ENCODE results near the gene ARID5A.

Gene ARID5A

GRCh38 chr2:96558485-96558884 lies 21.9 kb downstream of the ARID5A start:
- DNase-seq, result no peak

DNA sequence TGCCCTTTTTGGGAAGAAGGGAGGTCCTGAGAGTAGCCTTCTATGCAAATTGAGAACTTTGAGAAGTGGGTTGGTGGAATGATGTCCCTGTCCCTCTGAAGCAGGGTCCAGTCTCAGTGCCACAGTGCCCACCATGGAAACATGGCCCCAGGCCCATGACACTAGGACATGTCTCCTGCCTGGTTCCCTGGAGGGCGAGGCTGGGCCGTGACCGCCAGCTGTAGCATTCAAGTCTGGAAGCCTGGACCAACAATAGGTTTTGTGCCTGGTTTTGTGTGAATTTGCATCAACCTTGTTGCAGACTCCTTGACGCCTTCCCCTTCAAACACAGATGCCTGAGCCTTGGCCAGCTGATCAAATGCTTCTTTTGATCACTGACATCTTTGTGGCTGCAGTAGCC lies 27.5 kb downstream of the ARID5A start:
- DNase-seq, result no peak

GRCh38 chr2:96564563-96564962 lies 28.0 kb downstream of the ARID5A start:
- DNase-seq, result no peak

DNA sequence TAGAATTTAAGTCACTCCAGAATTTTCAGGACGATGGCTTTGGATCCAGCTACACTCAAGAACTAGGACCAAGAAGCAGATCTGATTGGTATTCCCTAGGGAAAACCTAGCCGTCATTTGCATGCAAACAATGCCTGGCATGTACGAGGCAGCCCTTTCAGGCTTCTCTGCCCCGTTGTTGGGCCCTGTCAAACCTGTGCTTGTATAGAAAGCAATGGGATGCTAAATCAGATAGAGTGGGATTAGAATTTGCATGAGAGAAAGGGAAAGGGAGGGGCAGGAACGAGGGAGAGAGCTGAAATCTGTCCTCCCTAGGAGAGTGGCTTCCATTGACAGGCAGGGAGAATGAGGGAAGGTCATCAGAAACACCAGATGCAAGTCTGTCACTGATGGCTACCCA lies 28.6 kb downstream of the ARID5A start:
- DNase-seq, result no peak

- DNase-seq, result no peak
Observed at GRCh38 chr2:96568094-96568493, 31.5 kb downstream of the ARID5A start.

DNA sequence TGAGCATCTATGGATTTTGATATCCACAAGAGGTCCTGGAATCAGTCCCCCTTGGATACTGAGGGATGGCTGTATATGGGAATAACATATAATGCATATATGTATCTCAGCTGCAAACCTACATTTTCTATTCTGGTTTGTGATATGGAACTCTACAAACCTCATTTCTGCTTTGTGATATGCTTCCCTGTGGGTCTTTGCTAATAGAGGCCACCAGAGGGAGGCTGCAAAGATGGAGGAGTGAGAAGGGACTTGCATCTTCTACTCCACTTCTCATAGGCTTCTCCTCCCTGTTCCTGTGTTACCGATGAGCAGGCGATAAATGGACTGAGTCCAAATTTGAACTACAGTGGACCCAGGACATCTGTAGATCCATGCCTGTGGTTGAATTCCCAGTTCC lies 37.8 kb downstream of the ARID5A start:
- no peak for DNase-seq

- DNase-seq, result no peak
Observed at GRCh38 chr2:96575785-96576456, 39.4 kb downstream of the ARID5A start.

GRCh38 chr2:96577501-96577900 lies 40.9 kb downstream of the ARID5A start:
- DNase-seq, result no peak

DNA sequence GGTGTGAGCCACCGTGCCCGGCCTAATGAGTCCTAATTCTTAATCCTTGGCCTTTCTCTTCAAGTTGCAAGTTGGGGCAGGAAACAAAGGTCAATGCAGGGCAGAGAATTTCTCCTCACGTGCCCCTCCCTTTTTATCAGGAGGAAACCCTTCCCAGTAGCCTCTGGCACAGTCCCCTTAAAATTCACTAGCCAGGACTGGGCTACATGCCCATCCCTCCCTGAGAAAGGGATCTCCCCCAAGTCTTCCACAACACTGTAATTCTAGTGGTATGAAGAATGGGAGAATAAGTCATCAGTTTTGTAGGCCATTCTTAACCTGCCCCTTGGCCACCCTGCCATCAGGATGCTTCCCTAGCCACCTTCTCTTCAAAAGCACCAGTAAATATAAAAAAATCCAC lies 42.2 kb downstream of the ARID5A start:
- no peak for DNase-seq

- DNase-seq, result no peak
Observed at GRCh38 chr2:96579422-96579821, 42.9 kb downstream of the ARID5A start.

GRCh38 chr2:96580771-96581170 lies 44.2 kb downstream of the ARID5A start:
- no peak for DNase-seq

DNA sequence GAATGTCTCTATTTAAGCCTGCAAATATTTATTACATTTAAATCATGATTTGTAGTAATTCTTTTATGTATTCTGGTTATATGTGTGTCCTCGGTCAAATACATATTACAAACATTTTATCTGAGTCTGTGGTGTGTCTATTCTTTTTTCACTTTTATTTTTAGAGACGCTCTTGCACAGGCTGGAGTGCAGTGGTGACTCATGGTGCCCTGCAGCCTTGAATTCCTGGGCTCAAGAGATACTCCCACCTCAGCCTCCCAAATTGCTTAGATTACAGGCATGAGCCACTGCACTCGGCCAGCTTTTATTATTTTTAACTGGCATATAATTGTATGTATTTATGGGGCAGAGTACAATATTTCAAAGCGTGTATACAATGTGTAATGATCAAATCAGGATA lies 47.5 kb downstream of the ARID5A start:
- no peak for DNase-seq

- no peak for DNase-seq
Observed at GRCh38 chr2:96587843-96588242, 51.3 kb downstream of the ARID5A start.

DNA sequence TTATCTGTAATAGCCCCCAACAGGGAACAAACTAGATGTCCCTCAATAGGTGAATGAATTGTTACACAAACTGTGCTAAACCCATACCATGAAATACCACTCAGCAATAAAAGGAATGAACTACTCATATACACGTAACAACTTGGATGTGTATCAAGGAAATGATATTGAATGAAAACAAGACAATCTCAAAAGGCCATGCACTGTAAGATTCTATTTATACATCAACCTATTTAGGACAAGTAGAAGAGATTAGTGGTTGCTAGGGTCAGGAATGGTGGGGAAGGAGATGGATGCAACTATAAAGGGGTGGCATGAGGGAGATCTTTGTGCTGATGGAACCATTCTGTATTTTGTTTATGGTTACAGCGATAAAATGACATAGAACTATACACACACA lies 54.5 kb downstream of the ARID5A start:
- no peak for DNase-seq

GRCh38 chr2:96591494-96591893 lies 54.9 kb downstream of the ARID5A start:
- DNase-seq, result no peak

DNA sequence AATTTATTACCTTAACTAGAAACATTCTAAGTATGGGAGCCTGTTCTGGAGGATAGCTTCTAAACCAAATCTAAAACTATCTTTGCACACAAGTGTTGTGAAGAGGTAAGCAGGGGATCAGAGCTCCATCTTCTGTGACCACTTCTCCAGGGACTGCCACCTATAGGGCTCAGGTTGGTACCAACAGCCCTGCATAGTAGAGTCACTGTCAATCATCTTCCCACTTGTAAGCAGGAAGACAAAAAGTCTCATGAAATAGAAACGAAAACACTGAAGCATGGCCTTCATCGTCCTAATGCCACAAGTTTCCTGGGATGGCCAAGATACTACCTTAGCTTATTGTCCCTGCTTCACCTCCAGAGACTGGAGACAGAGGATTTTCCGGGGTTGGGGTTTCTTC lies 57.7 kb downstream of the ARID5A start:
- no peak for DNase-seq

DNA sequence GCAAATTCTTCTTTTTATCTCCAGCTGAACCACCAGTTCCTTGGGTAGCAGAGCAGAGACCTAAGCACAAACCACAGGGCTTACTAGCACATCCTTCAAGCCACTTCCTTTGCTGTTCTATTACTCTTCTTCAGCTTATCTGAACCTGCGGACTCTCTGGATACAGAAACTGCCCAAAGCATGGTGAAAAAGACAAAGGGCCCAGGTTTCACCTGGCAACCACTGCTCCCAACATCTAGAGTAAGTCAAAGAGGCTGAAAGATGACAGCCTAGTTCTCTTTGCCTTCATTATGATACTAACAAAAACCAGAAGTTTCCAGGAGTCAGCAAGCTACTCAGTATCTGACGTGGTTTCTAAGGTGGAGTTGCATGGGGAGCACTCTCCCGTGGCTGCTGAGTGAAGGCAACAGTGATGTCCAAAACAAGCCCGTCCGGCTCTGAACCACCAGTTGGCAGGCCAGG lies 58.2 kb downstream of the ARID5A start:
- no peak for DNase-seq

- no peak for DNase-seq
Observed at GRCh38 chr2:96596596-96596995, 60.0 kb downstream of the ARID5A start.

DNA sequence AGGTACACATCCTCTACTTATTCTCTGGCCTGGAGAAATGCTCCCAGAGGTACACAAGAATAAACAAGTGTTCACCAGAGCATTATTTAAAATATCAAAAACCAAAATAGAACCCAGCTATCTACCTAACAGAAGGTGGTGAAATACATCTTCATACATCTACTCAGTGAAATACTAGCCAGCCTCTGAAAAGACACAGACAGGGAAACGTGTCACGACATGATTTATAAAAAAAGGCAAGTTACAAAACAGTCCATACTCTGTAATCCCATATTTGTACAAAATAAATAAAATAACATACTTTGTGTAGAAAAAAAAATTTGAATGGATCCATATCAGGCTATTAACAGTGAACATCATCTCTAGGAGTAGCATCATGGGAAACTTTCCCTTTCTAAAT lies 63.4 kb downstream of the ARID5A start:
- DNase-seq, result no peak

DNA sequence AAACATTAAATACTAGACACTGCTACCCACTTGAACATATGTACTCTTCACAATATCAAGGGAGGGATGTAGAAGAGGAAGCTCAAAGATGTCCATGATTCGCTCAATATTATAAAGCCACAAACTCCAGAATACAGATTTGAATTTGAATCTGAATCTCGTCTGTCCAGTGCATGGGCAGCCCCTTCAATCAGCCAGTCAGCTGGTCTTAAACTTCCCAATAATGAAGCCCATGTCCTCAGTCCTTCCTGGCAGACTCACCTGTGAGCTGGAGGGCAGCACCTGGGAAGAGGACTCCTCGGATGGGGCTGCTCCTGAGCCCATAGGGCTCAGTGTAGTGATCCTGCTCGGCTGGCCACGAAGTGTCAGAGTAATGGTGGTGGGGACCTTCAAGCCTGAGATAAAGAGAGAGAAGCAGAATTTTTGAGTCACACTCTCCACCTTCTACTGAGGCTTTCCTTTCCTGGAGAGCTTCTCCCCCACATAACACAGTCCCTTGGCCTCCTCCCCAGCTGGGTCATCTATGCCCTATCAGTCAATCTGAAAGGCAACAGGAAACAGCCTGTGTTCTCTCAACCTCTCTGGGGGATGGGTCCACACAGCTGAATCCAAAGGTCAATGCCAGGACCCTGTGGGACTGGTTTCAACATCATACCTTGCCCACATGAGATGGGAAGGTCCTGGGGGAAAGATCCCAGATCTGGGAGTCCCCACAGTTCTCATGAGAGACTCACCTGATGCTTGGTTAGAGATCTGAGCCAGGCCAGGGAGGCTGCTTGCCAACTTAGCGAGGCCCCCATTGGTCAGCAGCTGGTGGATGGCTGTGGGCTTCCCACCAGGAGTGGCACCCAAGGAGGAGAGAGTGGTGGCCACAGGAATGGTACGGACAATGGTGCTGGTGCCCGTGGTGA lies 65.1 kb downstream of the ARID5A start:
- DNase-seq, result no peak
